ENCODE data around the gene AMFR. TPM values are rescaled to one million over a fixed set of nuclear protein-coding genes. Genes with fewer than 3 reads are reported as not detected.

Gene AMFR
- polyA plus RNA-seq, 1 donor (not counting 4 experiments of a cell fraction or from before 2014, with no cell fraction given) = 36.9 TPM

DNA sequence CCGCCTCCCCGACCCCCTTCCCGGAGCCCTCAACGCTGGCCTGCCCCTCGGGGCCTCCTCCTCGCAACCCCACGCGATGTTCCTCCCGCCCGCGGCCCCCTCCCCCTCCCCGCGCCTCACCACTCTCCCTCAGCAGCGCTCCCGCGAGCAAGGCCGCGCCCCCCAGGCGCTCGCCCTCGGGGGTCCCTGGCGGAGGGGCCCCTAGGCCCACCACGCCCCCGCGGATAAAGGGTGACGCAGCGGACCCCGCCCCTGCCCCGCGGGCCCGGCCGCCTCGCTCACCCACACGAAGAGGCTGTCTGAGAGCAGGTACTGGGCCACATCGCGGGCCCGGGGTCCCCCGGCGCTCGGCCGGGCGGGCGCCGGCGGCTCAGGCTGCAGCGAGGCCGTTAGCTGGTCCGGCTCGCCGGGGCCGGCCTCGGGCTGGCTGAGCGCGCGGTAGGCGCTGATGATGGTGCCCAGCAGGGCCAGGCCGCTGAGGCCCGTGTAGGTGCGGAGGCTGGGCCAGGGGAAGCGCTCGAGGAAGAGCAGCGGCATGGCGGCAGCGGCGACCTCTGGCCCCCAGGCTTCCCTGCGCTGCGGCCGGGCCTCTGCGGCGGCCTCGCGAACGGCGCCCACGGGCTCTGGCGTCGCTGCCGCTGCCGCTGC is 430 bp downstream of the AMFR start:
- Histone ChIP-seq H2AFZ (ENCODE audit: control insufficient read depth, low read length) (peak overlapping the region; percentile 52), H3K27me3 (ENCODE audit: control insufficient read depth, extremely low read depth, insufficient read depth, low read length) (no peaks in the 10 kb centered on the region), H3K27ac (ENCODE audit: control insufficient read depth, insufficient read depth, low read length) (peak overlapping the region; percentile 70), H3K79me2 (ENCODE audit: control insufficient read depth, insufficient read depth, low read length) (peaks cover 45% of the 10 kb centered on the region), H3K4me1 (ENCODE audit: control insufficient read depth, extremely low read depth, insufficient read depth, low read length) (peaks cover 25% of the 10 kb centered on the region), H4K20me1 (ENCODE audit: control insufficient read depth, extremely low read depth, insufficient read depth, low read length) (no peaks in the 10 kb centered on the region), H3K4me2 (ENCODE audit: control insufficient read depth, extremely low read depth, insufficient read depth, low read depth, low read length) (no peak overlapping the region), H3K9me3 (ENCODE audit: control insufficient read depth, low read depth, low read length) (no peaks in the 10 kb centered on the region), H3K36me3 (ENCODE audit: control insufficient read depth in 2 of 2, extremely low read depth in 1 of 2, insufficient read depth in 2 of 2, low read length in 2 of 2) (no peaks in the 10 kb centered on the region), H3K9ac (ENCODE audit: control insufficient read depth, extremely low read depth, insufficient read depth, low read length) (peak overlapping the region; percentile 74), H3K4me3 (ENCODE audit: control insufficient read depth in 2 of 3, extremely low read depth in 1 of 3, insufficient read depth in 2 of 3, low read depth in 1 of 3, low read length in 3 of 3) (peak overlapping the region; percentile 63 to 75 (median 73)), H3K9me1 (ENCODE audit: control insufficient read depth, extremely low read depth, insufficient read depth, low read length) (no peaks in the 10 kb centered on the region)
- dilution Hi-C loops (cut with MboI; ENCODE audit: extremely low pct_ligation_motif_present, low sequenced_read_pairs) = no loop called here
- DNase-seq (ENCODE audit: low read depth, low spot score) = no peak
- no peak for TF ChIP-seq EZH2 (IDR thresholded peaks at IDR 0.05; ENCODE audit: low read length)
- TF ChIP-seq, protein P1, sequence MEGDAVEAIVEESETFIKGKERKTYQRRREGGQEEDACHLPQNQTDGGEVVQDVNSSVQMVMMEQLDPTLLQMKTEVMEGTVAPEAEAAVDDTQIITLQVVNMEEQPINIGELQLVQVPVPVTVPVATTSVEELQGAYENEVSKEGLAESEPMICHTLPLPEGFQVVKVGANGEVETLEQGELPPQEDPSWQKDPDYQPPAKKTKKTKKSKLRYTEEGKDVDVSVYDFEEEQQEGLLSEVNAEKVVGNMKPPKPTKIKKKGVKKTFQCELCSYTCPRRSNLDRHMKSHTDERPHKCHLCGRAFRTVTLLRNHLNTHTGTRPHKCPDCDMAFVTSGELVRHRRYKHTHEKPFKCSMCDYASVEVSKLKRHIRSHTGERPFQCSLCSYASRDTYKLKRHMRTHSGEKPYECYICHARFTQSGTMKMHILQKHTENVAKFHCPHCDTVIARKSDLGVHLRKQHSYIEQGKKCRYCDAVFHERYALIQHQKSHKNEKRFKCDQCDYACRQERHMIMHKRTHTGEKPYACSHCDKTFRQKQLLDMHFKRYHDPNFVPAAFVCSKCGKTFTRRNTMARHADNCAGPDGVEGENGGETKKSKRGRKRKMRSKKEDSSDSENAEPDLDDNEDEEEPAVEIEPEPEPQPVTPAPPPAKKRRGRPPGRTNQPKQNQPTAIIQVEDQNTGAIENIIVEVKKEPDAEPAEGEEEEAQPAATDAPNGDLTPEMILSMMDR (optimal IDR thresholded peaks at IDR 0.05 in 1 of 3, IDR thresholded peaks at IDR 0.05 in 1 of 3, conservative IDR thresholded peaks at IDR 0.05 in 1 of 3; ENCODE audit: extremely low read depth in 1 of 3, insufficient read depth in 2 of 3, low read length in 3 of 3) = no peak
- no peak for FAIRE-seq

GRCh38 chr16:56424404-56424764 is 961 bp downstream of the AMFR start:
- Histone ChIP-seq H3K27ac (ENCODE audit: control insufficient read depth, insufficient read depth, low read length) (peak overlapping the region; percentile 70), H3K4me3 (ENCODE audit: control insufficient read depth in 2 of 3, extremely low read depth in 1 of 3, insufficient read depth in 2 of 3, low read depth in 1 of 3, low read length in 3 of 3) (peak overlapping the region; percentile 63 to 75 (median 73)), H3K36me3 (ENCODE audit: control insufficient read depth in 2 of 2, extremely low read depth in 1 of 2, insufficient read depth in 2 of 2, low read length in 2 of 2) (no peaks in the 10 kb centered on the region), H3K79me2 (ENCODE audit: control insufficient read depth, insufficient read depth, low read length) (peaks cover 48% of the 10 kb centered on the region), H3K4me2 (ENCODE audit: control insufficient read depth, extremely low read depth, insufficient read depth, low read depth, low read length) (peak overlapping the region; percentile 73), H3K9me1 (ENCODE audit: control insufficient read depth, extremely low read depth, insufficient read depth, low read length) (no peaks in the 10 kb centered on the region), H3K27me3 (ENCODE audit: control insufficient read depth, extremely low read depth, insufficient read depth, low read length) (no peaks in the 10 kb centered on the region), H4K20me1 (ENCODE audit: control insufficient read depth, extremely low read depth, insufficient read depth, low read length) (no peaks in the 10 kb centered on the region), H3K9me3 (ENCODE audit: control insufficient read depth, low read depth, low read length) (no peaks in the 10 kb centered on the region), H2AFZ (ENCODE audit: control insufficient read depth, low read length) (no peak overlapping the region), H3K4me1 (ENCODE audit: control insufficient read depth, extremely low read depth, insufficient read depth, low read length) (peaks cover 29% of the 10 kb centered on the region), H3K9ac (ENCODE audit: control insufficient read depth, extremely low read depth, insufficient read depth, low read length) (peak overlapping the region; percentile 74)
- TF ChIP-seq EZH2 (IDR thresholded peaks at IDR 0.05; ENCODE audit: low read length) = no peak
- TF ChIP-seq, protein P1 (optimal IDR thresholded peaks at IDR 0.05 in 1 of 3, IDR thresholded peaks at IDR 0.05 in 1 of 3, conservative IDR thresholded peaks at IDR 0.05 in 1 of 3; ENCODE audit: extremely low read depth in 1 of 3, insufficient read depth in 2 of 3, low read length in 3 of 3) = no peak
- no peak for DNase-seq (ENCODE audit: low read depth, low spot score)
- dilution Hi-C loops (cut with MboI; ENCODE audit: extremely low pct_ligation_motif_present, low sequenced_read_pairs) = no loop called here
- FAIRE-seq = peak; percentile 23

Data from keratinocyte (primary cell).